ENCODE data around the gene FKTN.
"Not testable (repeated sequence)": the region's sequence is repeated elsewhere in the genome, so short reads cannot be mapped to it uniquely, and the experiment has no call there.

The FKTN gene

DNA sequence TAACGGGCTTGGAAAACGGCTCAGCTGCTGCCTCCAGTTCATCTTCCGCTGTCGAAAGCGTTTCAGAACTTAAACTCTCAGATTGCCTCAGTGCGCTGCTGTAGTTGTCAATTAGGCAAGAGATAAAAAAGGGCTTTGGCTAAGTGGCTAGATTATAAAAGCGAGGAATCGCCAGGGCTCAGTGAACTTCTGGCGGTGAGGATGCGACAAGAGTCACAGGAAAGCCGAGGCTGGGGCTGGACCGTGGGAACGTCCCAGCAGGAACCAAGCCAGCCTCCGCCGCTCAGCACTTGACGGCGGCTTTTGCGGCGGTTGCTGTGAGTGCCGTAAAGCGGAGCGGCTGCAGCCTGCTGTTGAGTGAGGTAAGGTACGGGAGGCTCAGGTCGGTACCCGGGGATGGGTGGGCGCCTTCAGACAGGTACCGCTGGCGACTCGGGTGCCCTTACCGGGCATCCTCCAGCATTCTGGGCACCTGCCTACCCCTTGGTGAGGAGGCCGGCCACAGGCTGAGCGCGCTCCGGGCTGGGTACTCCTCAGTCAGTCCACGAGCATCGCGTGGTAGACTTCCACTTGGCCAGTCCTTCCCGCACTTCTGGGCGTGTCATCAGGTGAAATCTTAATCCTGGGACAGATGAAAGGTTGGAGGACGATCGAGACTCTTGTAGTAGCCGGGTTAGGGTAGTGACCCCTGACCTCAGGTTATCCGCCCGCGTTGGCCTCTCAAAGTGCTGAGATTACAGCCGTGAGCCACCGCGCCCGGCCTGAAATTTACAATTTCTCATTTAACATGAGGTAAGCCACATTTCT, at the start of gene FKTN:
FKTN (plus strand) TSS at position 328 of the 807 bp plus-strand sequence. CDS start 16,902 bp downstream, outside the sequence.
- DNase-seq, result peak; percentile 39

DNA sequence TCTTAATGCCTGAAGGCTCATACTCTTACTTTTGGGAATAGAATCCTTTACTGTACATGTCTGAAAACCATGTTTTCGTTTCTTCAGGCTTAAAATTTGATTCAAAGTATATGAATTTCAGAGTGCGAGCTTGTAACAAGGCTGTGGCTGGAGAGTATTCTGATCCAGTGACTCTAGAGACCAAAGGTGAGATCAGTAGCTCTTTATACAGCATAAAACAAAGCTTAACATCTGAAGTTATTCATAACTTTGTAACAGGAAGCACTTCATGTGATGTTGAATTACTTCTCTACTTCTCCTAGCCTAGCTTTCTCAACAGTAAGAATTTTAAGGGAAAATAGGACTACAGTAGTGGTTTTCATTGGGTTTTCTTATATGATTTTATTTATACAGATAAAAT, 49.4 kb upstream of the FKTN start:
- DNase-seq, result no peak

DNA sequence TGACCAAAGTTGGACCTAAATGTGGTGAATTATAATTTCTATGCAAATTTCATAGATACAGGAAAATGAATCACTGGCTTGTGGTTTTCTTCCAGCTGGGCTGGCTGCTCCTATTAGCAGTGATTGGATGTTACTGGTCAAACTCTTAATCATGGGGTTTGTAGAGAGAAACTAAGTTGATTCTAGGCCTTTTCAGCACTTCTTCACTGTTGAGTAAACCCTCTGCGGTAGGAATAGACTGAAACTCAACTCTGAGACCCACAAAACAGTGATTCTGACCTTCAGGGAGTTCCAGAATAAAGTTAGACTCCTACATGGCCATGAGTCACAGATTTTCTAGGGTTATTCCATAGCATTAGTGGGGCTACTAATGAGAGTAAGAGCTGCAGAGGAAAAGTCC, 47.9 kb upstream of the FKTN start:
- no peak for DNase-seq

DNA sequence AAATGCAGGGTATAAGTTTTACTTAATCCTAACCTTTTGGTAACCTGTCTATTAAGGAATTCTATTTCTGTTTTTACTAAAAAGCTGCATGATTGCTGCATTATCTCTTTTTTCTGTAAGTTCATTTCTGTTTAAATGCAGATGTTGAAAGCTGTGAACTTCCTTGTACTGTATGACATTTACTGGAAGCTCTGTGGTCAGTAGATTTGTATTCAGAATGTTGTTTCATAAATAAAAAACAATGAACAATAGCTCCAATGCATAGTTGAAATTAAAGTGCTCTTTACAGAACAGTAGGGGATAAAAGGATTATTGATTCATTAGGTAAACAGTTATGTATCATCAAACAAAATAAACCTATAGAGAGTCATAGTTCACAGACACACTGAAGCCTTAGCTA, 46.5 kb upstream of the FKTN start:
- DNase-seq, result no peak

DNA sequence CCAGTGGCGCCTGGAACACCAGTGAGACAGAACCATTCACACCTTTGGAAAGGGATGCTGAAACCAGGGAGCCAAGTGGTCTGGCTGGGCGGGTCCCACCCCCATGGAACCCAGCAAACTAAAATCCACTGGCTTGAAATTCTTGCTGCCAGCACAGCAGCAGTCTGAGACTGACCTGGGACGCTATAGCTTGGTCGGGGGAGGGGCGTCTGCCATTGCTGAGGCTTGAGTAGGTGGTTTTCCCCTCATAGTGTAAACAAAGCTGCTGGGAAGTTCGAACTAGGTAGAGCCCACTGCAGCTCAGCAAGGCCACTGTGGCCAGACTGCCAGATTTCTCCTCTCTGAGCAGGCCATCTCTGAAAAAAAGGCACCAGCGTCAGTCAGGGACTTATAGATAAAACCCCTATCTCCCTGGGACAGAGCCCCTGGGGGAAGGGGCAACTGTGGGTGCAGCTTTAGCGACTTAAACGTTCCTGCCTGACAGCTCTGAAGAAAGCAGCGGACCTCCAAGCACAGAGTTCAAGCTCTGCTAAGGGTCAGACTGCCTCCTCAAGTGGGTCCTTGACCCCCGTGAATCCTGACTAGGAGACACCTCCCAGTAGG, 42.0 kb upstream of the FKTN start:
- DNase-seq, result no peak

DNA sequence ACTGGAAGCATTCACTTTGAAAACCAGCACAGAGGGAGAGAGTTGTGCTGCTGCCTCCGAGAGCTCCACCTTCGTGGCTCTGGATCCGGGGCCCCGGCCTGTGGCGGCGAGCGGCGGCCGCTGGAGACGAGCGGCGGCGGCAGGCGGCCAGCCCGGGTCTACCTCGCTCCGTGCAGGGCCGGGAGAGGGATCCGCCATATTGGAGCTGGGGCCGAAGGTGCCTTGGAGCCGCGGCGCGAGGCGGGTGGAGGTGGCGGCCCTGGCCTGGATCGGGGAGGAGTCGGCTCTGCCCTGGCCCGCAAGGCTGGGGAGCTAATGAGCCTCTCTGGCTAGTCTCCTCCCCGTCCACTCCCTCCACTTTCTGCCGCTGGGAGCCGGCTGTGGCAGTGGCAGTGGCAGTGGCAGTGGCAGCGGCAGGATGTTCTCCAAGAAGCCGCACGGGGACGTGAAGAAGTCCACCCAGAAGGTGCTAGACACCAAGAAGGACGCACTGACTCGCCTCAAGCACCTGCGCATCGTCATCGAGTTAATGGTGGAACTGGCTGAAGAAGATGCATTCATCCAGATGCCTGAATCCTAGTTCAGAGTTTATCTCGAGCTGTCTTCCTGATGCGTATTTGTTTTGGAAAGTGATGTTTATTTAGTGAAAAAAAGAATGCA, 38.1 kb upstream of the FKTN start:
- not testable (repeated sequence) for DNase-seq

DNA sequence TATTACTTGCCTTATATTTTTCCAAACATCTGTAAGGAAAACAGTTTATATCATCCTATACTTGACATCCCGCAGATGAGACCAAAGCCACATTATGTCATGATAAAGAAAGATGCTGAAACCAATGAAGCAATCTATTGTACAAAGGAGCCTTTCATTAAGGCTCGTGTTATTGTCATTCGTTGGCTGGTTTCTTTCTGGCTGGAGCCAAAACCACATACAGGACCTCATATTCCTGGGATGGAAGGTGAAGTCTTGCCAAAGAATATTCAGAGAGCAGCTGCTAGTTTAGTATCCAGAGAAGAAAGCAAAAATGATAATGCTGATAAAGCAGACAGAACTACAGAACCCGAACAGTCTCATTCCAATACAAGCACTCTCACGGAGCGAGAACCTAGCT, 36.9 kb upstream of the FKTN start:
- not testable (repeated sequence) for DNase-seq

DNA sequence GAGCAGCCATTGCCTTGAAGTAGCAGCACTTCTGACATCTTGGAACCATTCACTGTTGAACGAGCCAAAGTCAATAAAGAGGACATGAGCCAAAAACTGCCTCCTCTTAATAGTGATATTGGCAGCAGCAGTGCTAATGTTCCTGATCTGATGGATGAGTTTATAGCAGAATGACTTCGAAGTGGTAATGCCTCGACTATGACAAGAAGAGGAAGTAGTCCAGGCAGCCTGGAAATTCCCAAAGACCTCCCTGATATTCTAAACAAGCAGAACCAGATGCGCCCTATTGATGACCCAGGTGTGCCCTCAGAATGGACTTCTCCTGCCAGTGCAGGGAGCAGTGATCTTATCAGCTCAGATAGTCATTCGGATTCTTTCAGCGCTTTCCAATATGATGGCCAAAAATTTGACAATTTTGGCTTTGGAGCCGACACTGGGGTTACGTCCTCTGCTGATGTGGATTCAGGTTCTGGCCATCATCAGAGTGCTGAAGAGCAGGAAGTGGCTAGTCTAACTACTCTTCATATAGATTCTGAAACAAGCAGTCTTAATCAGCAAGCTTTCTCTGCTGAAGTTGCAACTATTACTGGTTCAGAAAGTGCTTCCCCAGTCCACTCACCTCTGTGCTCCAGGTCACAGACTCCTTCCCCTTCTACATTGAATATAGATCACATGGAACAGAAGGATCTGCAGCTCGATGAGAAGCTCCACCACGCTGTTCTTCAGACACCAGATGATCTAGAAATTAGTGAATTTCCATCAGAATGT, 35.1 kb upstream of the FKTN start:
- DNase-seq, result not testable (repeated sequence)

- DNase-seq, result no peak
These were observed 26.4 kb upstream of the FKTN start for GRCh38 chr9:105531530-105531929.

DNA sequence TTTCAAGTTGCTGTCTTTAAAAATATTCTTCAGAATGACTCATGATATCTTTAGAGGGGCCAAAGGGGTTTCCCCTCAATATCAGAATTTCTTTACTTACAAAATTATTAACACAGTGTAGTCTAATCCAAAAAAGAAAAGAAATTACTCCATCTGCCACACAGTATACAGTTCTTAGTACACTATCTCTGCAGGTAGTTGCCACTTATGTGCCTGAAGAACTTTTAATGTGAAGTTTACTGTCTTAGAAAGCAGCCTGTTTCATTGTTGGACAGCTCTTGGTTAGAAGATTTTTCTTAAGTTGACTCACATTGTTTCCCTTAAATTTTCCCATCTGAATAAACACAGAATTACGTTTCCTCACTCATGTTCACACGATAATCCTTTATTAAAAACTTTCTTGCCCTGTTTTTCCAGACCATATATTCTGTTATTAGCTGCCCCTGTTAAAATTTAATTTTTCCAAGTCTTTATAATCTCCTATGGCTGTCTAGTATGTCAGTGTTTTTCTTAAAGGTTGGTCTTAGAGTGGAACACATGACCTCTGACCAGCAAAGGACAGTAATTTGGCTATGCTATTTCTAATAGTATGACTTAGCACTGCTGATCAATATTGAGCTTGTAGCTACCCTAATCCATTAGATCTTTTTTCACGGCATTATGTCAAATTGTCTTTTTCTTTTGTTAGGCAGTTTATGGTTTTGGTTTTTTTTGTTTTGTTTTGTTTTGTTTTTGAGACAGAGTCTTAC, 21.8 kb upstream of the FKTN start:
- no peak for DNase-seq

- no peak for DNase-seq
These were observed 18.5 kb upstream of the FKTN start for GRCh38 chr9:105539452-105539851.

DNA sequence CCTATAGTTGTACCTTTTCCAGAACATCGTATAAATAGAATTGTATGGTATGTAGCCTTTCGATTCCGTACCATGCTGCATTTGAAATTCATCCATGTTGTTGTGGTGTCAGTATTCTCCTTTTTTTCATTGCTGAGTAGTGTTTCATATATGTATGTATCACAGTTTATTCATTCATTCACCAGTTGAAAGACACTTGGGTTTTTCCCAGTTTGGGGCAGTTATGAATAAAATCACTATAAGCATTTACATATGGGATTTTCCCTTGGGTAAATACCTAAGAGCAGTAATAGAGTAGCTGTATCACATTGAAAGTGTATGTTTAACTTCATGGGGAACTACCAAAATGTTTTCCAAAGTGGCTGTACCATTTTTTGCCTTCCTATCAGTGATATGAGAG, 16.1 kb upstream of the FKTN start:
- no peak for DNase-seq

- DNase-seq, result no peak
These were observed 3.9 kb upstream of the FKTN start for GRCh38 chr9:105554042-105554441.

- no peak for DNase-seq
These were observed 14.5 kb downstream of the FKTN start for GRCh38 chr9:105572455-105572854.

DNA sequence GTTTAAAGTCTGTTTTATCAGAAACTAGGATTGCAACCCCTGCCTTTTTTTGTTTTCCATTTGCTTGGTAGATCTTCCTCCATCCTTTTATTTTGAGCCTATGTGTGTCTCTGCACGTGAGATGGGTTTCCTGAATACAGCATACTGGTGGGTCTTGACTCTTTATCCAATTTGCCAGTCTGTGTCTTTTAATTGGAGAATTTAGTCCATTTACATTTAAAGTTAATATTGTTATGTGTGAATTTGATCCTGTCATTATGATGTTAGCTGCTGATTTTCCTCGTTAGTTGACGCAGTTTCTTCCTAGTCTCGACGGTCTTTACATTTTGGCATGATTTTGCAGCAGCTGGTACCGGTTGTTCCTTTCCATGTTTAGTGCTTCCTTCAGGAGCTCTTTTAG, 22.0 kb downstream of the FKTN start:
- DNase-seq, result not testable (repeated sequence)

GRCh38 chr9:105581550-105581949, 23.6 kb downstream of the FKTN start:
- not testable (repeated sequence) for DNase-seq

- DNase-seq, result no peak
These were observed 35.2 kb downstream of the FKTN start for GRCh38 chr9:105593145-105593544.

- DNase-seq, result peak; percentile 11
These were observed 51.0 kb downstream of the FKTN start for GRCh38 chr9:105608721-105609598.

GRCh38 chr9:105621001-105621400, 63.1 kb downstream of the FKTN start:
- no peak for DNase-seq

DNA sequence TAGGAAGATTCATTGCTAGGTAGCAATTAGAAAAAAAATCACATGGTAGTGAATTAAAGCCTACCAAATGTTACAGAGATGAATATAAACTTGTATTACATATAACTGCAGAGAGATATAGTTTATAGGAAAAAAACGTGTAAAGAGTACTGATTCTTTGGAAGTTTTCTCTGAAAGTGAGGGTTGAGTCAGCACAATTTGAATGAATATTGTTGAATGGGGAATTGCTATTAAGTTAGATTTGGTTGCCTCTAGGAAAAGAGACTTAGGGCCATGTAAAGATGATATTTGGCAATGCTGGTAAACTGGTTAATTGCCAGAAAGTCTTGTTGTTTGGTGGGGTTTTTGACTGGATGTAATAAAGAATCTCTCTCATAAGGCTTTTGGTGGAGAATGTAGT, 67.2 kb downstream of the FKTN start:
- no peak for DNase-seq

DNA sequence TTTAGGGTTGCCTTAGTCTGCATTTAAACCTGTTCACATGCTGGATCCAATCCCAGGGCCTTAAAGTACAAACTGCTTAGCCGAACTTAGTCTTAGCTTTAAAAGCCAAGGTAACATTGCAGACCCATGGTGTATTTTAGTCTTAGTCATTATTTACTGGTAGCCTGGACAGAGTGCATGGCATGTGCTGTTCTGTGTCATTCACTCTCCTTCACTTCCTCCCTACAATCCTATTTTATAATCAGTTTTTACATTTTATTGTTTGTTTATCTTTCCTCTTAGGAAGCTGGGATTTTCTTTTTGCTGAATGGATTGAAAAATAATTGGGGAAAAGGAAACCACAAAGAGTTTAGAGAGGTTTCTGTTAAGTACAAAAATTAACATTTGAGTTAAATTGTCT, 74.9 kb downstream of the FKTN start:
- no peak for DNase-seq

DNA sequence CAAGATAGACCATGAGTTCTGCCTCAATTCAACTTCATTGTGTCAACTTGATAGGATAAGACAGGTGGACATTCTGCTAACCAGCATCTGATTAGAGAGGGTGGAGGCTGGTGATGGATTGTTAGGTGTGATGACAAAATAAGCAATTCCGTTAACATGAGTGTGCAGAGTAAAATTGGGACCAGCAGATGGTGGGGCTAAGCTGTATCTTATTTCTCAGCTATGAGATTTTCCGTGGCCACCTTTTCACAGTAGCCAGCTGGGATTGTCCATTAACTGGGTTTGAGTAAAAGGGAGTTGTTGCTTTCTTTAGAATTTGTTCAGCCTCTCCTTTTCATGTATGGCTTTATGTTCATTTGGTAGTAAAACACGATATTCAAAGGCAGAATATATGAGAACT, 75.5 kb downstream of the FKTN start:
- no peak for DNase-seq
